GM10266 (cell line): ENCODE measurements around the gene SCN1B.
A peak's percentile ranks its signal among the peaks of the same experiment; 100 is the strongest.

Source experiments
- DNase-seq: peaks from one replicate; pipeline ENCODE4 v3.0.0; 2012; ENCODE audit errors: extremely low spot score
- CTCF ChIP-seq: IDR thresholded peaks from 2 replicates; pipeline ENCODE4 v1.5.1; 2012; ENCODE audit warnings: mild to moderate bottlenecking, low read depth; ENCODE audit not compliant: control insufficient read depth, insufficient read depth; ENCODE audit errors: missing control alignments

Gene SCN1B

GRCh38 chr19:35055715-35056179, 25.5 kb downstream of the SCN1B start:
- DNase-seq, result no peak
- TF ChIP-seq CTCF, result peak; percentile 49

- no peak for DNase-seq
- TF ChIP-seq CTCF, result no peak
These were observed 26.3 kb downstream of the SCN1B start for GRCh38 chr19:35056513-35057063.

- no peak for TF ChIP-seq CTCF
- no peak for DNase-seq
These were observed 28.1 kb downstream of the SCN1B start for GRCh38 chr19:35058370-35058769.

- no peak for TF ChIP-seq CTCF
- DNase-seq, result no peak
These were observed 28.9 kb downstream of the SCN1B start for GRCh38 chr19:35059006-35059798.

- DNase-seq, result no peak
These were observed 29.5 kb downstream of the SCN1B start for GRCh38 chr19:35059799-35060091.

GRCh38 chr19:35060160-35060855, 30.0 kb downstream of the SCN1B start:
- DNase-seq, result no peak
- no peak for TF ChIP-seq CTCF

More at GRCh38 chr19:35059799-35060091, 29.5 kb downstream of the SCN1B start:
- no peak for TF ChIP-seq CTCF
